ENCODE data around the gene MZB1.
"Not testable (repeated sequence)": the region's sequence is repeated elsewhere in the genome, so short reads cannot be mapped to it uniquely, and the experiment has no call there.

Gene MZB1

DNA sequence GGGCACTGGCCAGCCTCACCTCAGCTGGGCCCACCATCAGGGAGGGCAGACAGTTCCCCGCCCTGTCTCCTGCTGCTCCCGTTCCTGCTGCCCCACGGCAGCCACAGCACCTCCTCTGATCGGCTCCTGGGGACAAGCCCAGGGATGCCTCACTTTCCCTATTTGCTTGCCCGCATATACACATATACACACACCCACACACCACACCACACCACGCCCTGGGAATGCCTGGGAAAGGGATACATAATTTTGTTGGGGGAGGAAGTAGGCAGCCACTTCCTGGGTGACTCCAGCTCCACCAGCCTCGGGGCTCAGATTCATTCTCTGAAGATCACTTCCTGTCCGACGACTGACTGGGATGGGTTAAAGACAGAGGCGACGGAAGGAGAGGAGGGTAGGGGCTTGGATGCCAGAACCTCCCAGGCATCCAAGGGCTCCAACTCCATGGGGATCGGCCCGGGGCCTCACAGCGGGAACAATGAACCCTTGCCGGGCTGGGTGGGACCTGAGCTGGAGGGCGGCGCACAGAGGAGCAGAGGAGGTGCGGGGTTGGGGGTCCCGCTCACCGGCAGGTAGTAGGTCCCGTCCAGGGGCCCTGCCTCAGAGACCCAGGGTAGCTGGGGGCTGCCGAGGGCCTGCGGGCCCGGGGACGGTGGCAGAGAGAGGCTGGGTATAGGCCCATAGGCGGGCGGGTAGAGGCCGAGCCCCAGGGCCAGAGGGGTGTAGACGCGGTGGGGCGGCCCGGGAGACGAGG lies 2.0 kb upstream of the MZB1 start:
- DNase-seq (ENCODE audit: low spot score) = peak; percentile 68

DNA sequence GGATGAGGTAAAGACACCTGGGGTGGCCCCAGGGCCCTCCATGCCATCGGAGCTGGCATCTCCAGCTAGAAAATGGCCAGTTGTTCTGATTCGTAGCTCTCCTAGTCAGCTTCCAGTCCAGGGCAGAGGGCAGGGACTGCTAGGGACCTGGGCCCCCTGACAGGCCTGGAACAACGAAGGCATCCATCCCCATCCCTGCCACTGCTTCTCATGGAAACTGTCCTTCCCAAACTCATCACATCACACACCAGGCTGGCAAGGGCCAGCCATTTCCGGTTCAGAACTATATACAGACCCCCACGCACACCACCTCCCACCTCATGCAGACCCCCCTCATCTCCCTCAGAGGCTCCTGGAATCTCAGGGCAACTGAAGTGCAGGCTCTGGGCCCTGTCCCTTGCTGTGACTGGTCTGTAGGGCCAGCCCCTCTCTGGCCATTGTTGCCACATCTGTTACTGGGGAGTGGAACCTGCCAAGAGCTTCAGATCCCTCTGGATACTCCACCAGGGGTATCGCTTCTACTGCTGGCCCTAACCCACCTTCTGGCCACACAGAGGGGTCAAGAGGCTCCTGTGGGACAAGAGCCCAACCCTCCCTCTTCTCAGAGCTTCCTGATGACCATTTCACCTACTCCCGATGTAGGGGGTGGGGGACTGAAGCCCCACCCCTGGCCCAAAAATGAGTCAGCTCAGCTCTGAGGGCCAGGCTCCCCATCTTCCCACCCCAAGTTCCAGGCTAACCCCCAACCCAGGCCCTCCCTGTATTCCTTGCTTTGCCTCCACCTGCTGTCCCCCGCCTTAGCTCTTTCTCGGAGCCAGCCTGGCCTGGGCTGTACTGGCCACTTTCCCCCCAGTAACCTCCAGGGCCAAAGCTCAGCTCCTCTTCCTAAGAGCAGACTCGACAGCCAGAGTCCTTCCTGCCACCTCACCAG lies 1.2 kb upstream of the MZB1 start:
- DNase-seq (ENCODE audit: low spot score) = no peak

DNA sequence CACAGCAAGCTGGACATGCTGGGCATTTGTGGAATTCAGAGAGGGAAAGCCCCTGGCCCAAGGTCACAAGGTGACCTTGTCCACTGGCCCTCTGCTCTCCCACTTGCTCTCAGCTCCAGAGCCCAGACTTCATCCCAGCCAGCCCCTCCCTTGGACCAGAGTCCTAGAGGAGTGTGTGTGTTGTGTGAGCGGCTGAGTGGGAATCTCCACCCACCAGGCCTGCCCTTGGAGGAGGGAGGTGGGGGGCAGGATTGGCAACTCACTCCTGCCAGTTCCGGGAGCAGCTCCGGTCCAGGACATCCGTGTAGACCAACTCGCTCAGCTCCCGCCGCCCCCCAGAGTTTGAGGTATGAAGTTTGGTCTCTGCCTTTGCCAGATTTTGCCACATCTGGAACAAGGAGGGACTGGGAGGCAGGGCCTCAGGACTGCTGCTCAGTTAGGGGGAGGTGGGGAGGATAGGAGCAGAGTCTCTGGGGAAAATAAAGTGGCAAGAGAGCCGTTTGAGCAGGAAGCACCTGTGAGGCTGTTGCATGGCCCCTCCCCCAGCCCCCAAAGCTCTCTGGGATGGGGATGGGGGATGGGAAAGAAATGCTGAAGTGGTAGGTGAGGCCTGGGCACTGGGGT lies 1.4 kb downstream of the MZB1 start:
- no peak for DNase-seq (ENCODE audit: low spot score)

DNA sequence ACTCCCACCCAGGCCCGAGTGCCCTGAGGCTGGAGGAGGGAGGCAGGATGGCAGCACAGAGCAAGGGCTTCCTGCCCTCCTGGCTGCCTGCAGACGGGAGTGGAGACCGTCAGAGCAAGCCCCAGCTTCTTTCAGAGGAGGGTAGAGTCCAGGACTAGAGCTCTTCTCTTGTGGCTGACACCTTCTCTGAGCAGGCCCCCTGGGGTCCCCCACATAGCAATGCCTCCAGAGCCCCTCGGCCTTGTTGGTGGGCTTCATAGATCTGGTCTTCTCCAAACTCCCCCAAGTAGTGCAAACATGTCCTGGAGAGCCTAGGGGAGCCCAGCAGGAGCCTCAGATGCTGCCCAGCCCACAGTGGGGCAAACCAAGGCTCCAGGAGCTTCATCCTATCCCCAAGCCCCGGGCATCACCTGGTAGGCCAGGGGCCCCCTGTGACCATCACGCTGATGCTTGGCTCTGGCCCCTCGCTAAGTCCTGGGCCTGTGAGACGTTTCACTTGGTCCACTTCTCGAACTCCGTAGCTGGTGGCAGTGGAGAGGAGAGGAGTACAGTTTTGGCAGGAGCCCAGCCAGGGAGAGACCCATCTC lies 2.0 kb downstream of the MZB1 start:
- DNase-seq (ENCODE audit: low spot score) = no peak

DNA sequence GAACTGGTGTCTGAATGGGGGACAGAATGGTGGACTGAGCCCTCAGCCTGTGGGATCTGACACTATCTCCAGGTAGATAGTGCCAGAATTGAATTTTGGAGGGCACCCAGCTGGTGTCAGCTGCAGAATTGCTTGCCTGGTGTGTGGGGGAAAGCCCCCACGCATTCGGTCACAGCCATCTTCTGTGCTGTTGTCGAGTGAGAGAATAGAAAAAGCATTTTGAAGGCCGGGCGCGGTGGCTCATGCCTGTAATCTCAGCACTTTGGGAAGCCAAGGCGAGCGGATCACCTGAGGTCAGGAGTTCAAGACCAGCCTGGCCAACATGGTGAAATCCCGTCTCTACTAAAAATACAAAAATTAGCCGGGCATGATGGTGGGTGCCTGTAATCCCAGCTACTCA lies 2.8 kb downstream of the MZB1 start:
- not testable (repeated sequence) for DNase-seq (ENCODE audit: low spot score)

DNA sequence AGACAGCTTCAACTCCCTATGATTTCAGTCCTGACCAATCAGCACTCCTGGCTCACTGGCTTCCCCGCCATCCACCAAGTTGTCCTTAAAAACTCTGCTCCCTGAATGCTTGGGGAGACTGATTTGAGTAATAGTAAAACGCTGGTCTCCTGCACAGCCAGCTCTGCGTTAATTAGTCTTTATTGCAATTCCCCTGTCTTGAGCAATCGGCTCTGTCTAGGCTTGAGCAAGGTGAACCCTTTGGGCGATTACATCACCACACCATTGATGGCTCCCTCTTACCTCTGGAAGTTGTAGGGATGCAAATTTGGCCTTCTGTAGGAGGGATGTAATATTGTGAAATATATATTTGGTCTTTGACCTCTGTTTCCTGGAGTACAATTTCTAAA lies 3.7 kb downstream of the MZB1 start:
- no peak for DNase-seq (ENCODE audit: low spot score)

DNA sequence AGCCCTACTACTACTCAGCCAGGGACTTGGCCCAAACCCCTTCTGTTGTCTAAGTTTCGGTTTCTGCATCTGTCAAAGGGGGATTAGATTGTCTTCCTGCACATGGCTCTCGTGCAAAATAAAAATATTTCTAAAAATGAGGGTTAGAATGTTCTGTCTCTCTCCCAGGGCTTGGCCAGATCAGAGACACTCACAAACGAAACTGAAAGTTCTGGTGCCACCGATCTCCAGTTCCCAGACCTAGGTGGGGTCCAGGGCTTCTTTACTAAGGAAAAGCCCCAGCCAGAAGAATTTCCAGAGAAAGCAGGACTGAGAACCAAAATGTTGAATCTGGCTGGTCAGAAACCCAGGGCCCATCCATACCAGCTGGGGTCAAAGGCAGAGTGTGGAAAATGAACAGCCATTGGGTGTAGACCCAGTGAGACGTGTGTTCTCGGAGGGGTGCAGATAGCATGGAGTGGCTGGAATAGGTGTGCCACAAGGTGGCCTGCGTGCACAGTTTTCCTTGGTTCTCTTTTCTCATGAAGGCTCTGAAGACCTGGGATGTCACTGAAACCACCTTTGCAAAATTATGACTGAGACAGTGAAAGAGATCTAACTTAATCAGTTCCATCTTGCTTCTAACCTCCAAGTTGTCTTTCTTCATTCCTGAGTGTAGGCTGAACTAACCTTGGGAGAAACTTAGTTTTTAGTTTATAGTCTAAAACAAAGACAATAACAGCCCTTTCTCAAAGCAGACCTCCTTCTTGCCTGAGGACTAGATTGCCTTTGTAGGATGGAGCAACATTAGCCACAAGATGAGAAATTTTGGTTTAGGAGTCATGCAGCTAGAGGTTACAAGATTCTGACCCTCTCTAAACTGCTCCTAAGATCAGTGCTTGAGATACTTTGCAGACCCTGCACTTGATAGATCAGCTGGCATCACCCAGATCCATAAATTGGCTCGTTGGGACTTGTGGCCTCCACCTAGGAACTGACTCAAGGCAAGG lies 4.4 kb downstream of the MZB1 start:
- DNase-seq (ENCODE audit: low spot score) = peak; percentile 63

DNA sequence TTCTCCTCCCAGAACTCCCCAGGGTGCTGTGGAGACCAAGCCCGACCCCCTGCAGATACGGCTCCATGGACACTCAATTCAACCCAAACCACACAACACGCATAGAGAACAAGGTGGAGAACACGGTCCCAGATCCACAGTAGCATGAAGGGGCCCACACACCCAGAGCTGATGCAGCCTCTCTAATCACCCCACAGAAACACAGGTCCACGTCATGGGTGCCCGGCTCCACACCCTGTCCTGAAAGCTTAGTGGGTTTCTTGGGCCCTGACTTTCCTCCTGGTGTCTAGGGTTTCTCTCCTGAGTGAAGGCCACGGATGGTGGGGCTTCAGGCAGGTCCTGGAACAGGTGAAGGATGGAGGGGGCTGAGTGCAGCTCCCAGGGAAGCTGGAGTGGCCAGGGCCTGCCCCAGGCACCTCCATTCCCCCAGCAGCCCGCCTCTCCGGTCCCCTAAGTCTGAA lies 5.1 kb downstream of the MZB1 start:
- no peak for DNase-seq (ENCODE audit: low spot score)

DNA sequence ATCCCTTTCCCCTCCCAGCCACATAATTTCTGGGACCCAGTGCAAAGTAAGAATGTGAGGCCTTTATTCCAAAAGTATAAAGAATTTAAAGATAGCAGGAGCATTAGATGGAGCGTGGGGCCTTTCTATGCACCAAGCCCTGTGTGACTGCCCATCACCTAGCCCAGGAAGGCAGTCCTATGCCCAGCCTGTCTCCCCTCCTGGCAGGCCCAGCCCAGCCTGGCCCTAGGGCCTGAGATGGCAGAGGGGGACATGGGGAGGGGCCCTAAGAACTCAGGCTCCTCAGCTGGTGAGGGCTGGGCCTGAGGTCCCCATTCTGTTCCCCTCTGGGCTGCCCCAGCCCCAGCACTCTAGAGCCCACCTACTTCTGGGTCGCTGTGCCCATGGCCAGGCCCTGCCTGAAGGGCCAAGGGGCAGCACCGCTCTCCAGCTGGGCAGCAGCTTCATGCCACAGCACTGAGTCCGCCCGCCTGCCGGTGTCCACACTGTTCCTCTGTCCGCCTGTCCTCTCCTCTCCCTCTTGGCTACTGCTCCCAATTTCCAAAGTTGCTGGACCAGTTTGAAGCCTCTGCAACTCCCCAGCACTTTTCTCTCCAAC lies 5.6 kb downstream of the MZB1 start:
- no peak for DNase-seq (ENCODE audit: low spot score)

DNA sequence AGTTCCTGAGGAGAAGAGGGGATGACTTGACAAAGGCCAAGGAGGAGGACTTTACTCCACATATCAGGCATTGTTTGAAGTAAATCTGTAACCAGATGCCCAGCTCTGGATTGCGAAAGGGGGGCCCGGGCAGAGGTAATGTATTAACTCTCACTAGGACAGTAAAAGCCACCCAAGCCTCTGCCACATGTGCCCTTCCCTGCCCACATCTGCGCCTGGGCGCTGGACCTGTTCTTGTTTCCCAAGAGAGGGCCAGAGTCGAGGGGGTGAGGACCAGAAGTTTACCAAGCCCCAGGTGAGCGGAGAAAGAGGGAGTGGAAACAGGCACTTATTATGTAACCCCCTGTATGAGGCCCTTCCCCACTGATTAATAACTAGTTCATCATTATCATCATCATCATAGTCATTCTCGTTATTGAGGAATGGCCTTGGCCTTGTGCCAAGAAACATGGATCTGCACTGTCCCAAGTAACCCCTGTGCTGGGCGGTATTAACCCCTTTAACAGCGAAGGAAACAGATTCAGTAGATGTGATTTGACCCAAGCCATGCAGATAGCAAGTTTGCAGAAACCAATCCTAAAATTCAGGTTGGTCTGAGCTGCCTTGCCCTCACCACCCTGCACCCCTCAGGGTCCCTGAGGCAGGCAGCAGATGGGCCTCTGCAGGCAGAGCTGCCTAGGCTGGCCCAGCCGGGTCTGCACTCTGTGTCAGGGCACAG lies 6.3 kb downstream of the MZB1 start, which contains the start of gene SLC23A1:
SLC23A1 (minus strand) TSS at position 23 of the 718 bp plus-strand sequence. CDS start 44 bp downstream, outside the sequence.
- peak; percentile 39 for DNase-seq (ENCODE audit: low spot score)

DNA sequence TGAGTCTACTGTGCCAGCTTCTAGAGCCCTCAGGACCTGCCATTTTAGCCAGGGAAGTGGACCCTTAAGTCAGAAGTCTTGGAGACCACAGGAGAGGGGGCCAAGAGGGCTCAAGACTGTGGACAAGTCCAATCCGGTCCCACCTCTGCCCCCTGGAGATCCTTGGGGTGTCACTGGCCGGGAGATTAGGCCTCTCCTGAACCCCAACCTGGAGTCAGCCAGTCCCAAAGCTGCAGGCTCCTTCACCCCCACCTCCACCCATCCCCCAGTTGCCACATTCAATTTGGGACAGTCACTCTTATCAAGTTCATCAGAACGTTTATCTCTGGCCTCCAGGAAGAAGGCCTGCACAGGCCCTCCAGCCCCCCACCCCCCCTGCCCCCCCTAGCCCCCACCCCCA lies 6.9 kb downstream of the MZB1 start:
- no peak for DNase-seq (ENCODE audit: low spot score)

DNA sequence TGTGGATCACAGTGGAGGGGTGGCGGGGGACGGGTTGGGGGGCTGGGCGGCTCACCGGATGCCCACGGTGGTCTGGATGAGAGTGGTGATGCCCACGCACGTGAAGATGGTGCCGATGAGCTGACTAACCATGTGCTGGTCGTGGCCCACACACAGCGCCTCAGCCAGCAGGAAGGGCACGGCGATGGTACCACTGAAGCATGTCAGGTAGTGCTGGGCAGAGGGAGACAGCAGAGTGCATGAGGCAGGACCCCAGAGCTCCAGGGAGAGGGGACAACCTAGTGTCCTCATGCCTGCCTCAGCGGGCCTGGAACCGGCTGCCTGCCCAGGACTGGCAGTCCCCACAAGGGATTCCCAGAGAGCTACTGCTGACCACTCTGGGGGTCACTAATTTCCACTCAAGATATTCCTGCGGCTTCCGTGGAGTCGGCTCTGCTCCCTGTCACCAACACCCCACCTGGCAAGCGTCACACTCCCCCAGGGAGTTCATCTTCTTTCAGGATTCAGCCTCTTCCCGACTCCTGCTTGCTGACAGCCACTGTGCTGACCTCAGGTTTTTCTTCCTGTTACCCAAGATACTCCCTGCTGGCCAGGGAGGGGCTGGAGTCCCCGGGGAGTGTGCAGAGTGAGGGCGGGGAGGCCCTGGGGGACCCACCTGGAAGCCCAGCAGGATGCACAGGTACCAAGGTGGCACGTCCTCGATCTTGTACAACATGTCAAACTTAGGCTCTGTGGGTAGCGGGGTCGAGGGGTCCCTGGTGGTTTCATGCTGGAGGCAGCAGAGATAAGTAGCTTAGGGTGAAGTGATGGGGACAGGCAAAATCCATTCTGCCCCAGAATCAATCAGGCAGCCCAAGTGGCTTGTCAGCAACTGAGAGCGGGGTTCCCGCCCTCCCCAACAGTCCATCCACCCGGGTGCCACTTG lies 7.6 kb downstream of the MZB1 start:
- DNase-seq (ENCODE audit: low spot score) = no peak

DNA sequence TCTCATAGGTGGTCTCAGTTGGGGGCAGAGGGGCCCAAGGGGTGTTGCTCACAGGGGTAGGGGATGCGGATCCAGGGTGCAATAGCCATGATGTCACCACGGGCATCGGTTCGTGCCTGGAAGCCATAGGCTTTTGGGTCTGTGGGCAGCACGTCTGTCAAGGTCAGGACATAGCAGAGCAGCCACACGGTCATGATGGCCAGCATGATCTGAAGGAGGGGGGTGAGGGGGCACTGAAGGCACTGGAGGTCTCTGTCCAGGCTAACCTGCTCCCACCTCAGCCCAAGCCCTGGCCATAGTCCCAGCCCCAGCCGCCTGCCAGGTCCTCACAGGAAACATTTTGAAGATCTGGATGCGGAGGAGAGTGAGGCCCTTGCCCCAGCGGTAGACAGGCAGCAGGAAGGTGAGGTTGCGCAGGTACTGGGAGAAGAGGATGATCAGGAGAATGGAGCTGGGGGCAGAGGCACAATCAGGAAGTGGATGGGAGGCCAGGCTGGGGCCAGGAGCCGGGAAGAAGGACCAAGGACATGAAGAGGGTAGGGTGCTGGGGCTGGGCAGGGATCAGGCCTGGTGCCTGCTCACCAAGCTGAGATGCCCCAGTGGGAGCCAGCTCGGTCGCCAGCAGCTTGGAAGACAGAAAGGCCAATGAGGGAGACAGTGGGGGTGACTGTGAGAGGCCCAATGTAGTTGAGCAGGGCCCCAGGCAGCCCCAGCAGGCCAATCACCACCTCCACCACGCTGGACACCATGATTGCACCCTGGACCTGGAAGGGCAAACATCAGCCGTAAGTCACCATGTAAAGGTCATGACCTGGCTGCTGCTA lies 9.9 kb downstream of the MZB1 start:
- no peak for DNase-seq (ENCODE audit: low spot score)

DNA sequence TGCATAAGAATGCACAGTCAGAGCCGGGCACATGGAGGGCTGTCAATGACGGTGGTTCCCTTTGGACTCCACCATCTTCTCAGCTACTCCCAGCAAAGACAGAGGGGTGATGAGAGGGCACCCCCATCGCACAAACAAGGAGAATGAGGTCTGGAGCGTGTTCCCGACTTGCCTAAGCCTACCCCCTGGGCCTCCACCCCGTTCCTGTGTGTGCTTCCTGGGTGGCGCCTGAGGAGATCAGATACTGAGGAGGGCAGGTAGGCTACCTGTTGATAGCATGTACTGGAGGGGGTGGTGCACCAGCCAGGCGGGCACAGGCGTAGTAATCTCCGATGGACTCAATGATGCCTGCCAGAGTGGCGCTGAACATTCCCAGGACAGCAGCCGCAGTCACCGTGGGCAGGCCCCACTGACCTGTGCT lies 10.8 kb downstream of the MZB1 start:
- no peak for DNase-seq (ENCODE audit: low spot score)

DNA sequence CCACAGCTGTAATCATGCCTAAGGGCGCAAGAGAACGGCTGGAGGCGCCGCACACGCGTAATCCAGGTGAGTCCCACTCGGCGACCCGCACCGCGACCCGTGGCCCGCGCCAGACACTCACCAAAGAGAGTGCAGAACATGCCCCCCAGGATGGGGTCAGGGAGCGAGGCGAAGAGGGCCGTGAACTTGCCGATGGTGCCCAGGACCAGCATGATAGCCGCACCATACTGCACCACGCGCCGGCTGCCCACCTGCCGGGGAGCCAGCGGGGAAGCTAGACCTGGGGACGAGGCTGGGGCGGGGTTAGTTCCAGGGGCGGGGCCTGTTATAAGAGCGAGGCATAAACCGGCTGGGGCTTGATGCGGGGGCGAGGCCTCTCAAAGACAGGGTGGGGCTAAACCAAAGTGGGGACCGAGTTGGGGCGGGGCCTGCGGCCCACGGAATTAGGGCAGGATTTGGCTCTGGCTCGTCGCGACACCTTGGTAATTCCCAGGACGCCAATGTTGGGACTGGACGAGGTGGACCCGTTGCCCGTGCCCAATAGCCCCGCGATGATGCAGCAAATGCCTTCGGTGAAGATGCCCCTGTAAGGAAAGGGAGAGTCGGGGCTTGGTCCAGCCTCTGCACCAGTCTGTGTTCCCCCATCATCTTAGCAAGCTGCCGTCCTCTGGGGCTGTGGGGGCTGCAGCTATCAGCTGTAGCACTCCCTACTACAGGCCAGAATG lies 11.4 kb downstream of the MZB1 start:
- DNase-seq (ENCODE audit: low spot score) = no peak

DNA sequence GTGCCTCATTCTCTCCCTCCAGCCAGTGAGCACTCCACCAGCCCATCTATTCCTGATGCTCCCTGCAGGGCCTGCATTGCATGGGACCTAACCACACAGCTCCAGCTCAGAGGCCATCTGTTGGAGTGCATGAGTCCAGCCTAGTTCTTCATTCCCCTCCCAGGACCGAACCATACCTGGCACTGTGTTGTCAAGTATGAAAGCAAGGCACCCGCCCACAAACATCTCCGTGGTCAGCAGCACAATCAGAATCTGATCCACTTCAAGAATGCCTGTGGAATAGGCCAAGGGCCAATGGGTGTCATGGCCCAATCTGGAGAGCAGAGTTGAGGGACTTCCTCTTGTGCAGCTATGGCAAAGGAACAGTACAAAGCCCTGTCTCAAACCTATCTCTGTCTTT lies 12.5 kb downstream of the MZB1 start:
- DNase-seq (ENCODE audit: low spot score) = no peak

DNA sequence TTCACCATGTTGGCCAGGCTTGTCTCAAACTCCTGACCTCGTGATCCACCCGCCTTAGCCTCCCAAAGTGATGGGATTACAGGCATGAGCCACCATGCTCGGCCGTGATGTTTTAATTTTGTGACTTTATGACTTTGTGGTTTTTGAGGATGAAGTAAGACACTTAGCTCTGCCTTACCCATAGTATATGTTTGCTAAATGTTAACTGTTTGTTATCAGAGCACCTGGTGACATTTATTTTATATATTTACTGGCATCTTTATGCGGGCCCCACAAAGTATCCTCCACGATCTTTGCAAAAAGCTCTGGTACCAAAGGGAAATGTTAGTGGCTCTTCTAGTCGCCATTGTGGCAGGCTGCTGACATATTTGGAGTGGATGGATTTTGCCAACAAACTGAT lies 13.3 kb downstream of the MZB1 start:
- DNase-seq (ENCODE audit: low spot score) = no peak

Data from LoVo (cell line).